HL-60 (cell line): ENCODE results near the gene MRPS35.

Experiments
- POLR2AphosphoS5 ChIP-seq: IDR thresholded peaks from 2 replicates; pipeline ENCODE4 v1.6.1; 2012; ENCODE audit warnings: low read depth
- TF ChIP-seq, protein P1 (sequence below): IDR thresholded peaks from one replicate; pipeline ENCODE4 v1.5.1; 2011; ENCODE audit warnings: low read length, control low read depth, inconsistent platforms; ENCODE audit not compliant: insufficient read depth
- TF ChIP-seq, protein P2 (sequence below): IDR thresholded peaks from 2 replicates; pipeline ENCODE4 v1.6.1; 2012; ENCODE audit warnings: low read depth; ENCODE audit not compliant: insufficient replicate concordance

DNA sequence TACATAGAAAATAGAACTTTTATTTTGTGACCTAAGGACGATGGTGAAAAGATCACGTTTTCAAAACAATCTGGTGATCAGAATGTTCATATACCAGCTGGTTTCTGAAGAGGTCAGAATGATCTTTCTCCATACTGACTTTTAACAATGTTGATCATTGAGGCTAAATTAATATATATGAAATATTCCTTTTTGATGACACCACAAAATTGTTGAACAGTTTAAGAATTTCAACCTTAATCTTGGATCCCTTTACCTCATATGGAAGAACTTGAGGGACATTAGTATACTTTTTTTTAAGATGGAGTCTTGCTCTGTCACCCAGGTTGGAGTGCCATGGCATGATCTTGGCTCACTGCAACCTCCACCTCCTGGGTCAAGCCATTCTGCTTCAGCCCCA, 17.2 kb upstream of the MRPS35 start:
- TF ChIP-seq, protein P1, sequence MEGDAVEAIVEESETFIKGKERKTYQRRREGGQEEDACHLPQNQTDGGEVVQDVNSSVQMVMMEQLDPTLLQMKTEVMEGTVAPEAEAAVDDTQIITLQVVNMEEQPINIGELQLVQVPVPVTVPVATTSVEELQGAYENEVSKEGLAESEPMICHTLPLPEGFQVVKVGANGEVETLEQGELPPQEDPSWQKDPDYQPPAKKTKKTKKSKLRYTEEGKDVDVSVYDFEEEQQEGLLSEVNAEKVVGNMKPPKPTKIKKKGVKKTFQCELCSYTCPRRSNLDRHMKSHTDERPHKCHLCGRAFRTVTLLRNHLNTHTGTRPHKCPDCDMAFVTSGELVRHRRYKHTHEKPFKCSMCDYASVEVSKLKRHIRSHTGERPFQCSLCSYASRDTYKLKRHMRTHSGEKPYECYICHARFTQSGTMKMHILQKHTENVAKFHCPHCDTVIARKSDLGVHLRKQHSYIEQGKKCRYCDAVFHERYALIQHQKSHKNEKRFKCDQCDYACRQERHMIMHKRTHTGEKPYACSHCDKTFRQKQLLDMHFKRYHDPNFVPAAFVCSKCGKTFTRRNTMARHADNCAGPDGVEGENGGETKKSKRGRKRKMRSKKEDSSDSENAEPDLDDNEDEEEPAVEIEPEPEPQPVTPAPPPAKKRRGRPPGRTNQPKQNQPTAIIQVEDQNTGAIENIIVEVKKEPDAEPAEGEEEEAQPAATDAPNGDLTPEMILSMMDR = no peak
- no peak for TF ChIP-seq POLR2AphosphoS5
- TF ChIP-seq, protein P2, sequence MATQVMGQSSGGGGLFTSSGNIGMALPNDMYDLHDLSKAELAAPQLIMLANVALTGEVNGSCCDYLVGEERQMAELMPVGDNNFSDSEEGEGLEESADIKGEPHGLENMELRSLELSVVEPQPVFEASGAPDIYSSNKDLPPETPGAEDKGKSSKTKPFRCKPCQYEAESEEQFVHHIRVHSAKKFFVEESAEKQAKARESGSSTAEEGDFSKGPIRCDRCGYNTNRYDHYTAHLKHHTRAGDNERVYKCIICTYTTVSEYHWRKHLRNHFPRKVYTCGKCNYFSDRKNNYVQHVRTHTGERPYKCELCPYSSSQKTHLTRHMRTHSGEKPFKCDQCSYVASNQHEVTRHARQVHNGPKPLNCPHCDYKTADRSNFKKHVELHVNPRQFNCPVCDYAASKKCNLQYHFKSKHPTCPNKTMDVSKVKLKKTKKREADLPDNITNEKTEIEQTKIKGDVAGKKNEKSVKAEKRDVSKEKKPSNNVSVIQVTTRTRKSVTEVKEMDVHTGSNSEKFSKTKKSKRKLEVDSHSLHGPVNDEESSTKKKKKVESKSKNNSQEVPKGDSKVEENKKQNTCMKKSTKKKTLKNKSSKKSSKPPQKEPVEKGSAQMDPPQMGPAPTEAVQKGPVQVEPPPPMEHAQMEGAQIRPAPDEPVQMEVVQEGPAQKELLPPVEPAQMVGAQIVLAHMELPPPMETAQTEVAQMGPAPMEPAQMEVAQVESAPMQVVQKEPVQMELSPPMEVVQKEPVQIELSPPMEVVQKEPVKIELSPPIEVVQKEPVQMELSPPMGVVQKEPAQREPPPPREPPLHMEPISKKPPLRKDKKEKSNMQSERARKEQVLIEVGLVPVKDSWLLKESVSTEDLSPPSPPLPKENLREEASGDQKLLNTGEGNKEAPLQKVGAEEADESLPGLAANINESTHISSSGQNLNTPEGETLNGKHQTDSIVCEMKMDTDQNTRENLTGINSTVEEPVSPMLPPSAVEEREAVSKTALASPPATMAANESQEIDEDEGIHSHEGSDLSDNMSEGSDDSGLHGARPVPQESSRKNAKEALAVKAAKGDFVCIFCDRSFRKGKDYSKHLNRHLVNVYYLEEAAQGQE = no peak
